ENCODE data around the gene TP53BP2. TPM values are rescaled to one million over a fixed set of nuclear protein-coding genes. Genes with fewer than 3 reads are reported as not detected.
"Not testable (repeated sequence)": the region's sequence is repeated elsewhere in the genome, so short reads cannot be mapped to it uniquely, and the experiment has no call there.

Gene TP53BP2
- total and polyA plus RNA-seq, 4 donors, result 3.9 to 26.8 (median 13.0) TPM

- TF ChIP-seq CTCF (IDR thresholded peaks at IDR 0.05; ENCODE audit: low read depth, low read length, missing input control), result peak; percentile 59
- TF ChIP-seq MAX (IDR thresholded peaks at IDR 0.05), result no peak
- TF ChIP-seq RAD21 (IDR thresholded peaks at IDR 0.05), result peak; percentile 90 to 94
- peaks cover 4 to 18% (median 15%) of the 10 kb centered on the region in 4 donors for H3K36me3 ChIP-seq (ENCODE audit: control insufficient read depth in 4 of 4, insufficient read depth in 3 of 4, low read depth in 1 of 4, low read length in 3 of 4)
- WGBS, result 35% methylated on average over 3 of the region's 3 CpGs
These were observed 34.1 kb downstream of the TP53BP2 start for GRCh38 chr1:223811634-223812101.

GRCh38 chr1:223810586-223810985 lies 35.2 kb downstream of the TP53BP2 start:
- no peak overlapping the region for H3K27ac ChIP-seq (ENCODE audit: low read depth in 1 of 2, low read length in 2 of 2)
- TF ChIP-seq SP1 (IDR thresholded peaks at IDR 0.05) (no peak), HNF4G (IDR thresholded peaks at IDR 0.05) (no peak), RAD21 (IDR thresholded peaks at IDR 0.05) (no peak), TAF1 (conservative IDR thresholded peaks at IDR 0.05) (no peak), FOXA1 (IDR thresholded peaks at IDR 0.05) (no peak), YY1 (IDR thresholded peaks at IDR 0.05) (no peak), HNF4A (conservative IDR thresholded peaks at IDR 0.05) (no peak), JUND (IDR thresholded peaks at IDR 0.05) (no peak), ATF3 (IDR thresholded peaks at IDR 0.05) (no peak), FOXA2 (IDR thresholded peaks at IDR 0.05) (no peak)
- no peak overlapping the region for H3K4me3 ChIP-seq (ENCODE audit: low read depth in 1 of 3, low read length in 3 of 3)
- peaks cover 4 to 26% (median 24%) of the 10 kb centered on the region in 4 donors for H3K36me3 ChIP-seq (ENCODE audit: control insufficient read depth in 4 of 4, insufficient read depth in 3 of 4, low read depth in 1 of 4, low read length in 3 of 4)
- WGBS, result 94% methylated on average over 2 of the region's 2 CpGs
- no peaks in the 10 kb centered on the region for H3K9me3 ChIP-seq (ENCODE audit: control insufficient read depth in 4 of 4, low read length in 3 of 4)
- DNase-seq (ENCODE audit: low spot score), result no peak
- no peaks in the 10 kb centered on the region for H3K27me3 ChIP-seq (ENCODE audit: control insufficient read depth in 4 of 4, insufficient read depth in 4 of 4, low read length in 3 of 4)
- no peak overlapping the region for H3K9ac ChIP-seq (ENCODE audit: low read depth in 1 of 2, low read length in 2 of 2)
- H3K4me1 ChIP-seq (ENCODE audit: control insufficient read depth in 4 of 4, insufficient read depth in 4 of 4, low read length in 3 of 4), result peaks cover 0 to 12% (median 11%) of the 10 kb centered on the region in 4 donors

More at GRCh38 chr1:223811634-223812101, 34.1 kb downstream of the TP53BP2 start:
- DNase-seq (ENCODE audit: low spot score), result no peak
- Histone ChIP-seq H3K4me1 (ENCODE audit: control insufficient read depth in 4 of 4, insufficient read depth in 4 of 4, low read length in 3 of 4) (peaks cover 0 to 15% (median 12%) of the 10 kb centered on the region in 4 donors), H3K27me3 (ENCODE audit: control insufficient read depth in 4 of 4, insufficient read depth in 4 of 4, low read length in 3 of 4) (no peaks in the 10 kb centered on the region), H3K9me3 (ENCODE audit: control insufficient read depth in 4 of 4, low read length in 3 of 4) (no peaks in the 10 kb centered on the region), H3K27ac (ENCODE audit: low read depth in 1 of 2, low read length in 2 of 2) (no peak overlapping the region), H3K9ac (ENCODE audit: low read depth in 1 of 2, low read length in 2 of 2) (no peak overlapping the region), H3K4me3 (ENCODE audit: low read depth in 1 of 3, low read length in 3 of 3) (no peak overlapping the region)

- not testable (repeated sequence) for H3K9me3 ChIP-seq (ENCODE audit: control insufficient read depth in 4 of 4, low read length in 3 of 4); DNase-seq (ENCODE audit: low spot score)
- 94% methylated on average over 4 of the region's 4 CpGs for WGBS
These were observed 35.8 kb downstream of the TP53BP2 start for GRCh38 chr1:223809905-223810304.

GRCh38 chr1:223803211-223803610 lies 42.5 kb downstream of the TP53BP2 start:
- H3K4me1 ChIP-seq (ENCODE audit: control insufficient read depth in 4 of 4, insufficient read depth in 4 of 4, low read length in 3 of 4), result peaks cover 0 to 13% (median 5%) of the 10 kb centered on the region in 4 donors
- H3K9me3 ChIP-seq (ENCODE audit: control insufficient read depth in 4 of 4, low read length in 3 of 4), result no peaks in the 10 kb centered on the region
- H3K4me3 ChIP-seq (ENCODE audit: low read depth in 1 of 3, low read length in 3 of 3), result no peak overlapping the region
- DNase-seq (ENCODE audit: low spot score), result no peak
- WGBS, result 97% methylated on average over 7 of the region's 7 CpGs
- H3K9ac ChIP-seq (ENCODE audit: low read depth in 1 of 2, low read length in 2 of 2), result no peak overlapping the region
- H3K36me3 ChIP-seq (ENCODE audit: control insufficient read depth in 4 of 4, insufficient read depth in 3 of 4, low read depth in 1 of 4, low read length in 3 of 4), result peaks cover 11 to 61% (median 48%) of the 10 kb centered on the region in 4 donors
- no peak overlapping the region for H3K27ac ChIP-seq (ENCODE audit: low read depth in 1 of 2, low read length in 2 of 2)
- H3K27me3 ChIP-seq (ENCODE audit: control insufficient read depth in 4 of 4, insufficient read depth in 4 of 4, low read length in 3 of 4), result no peaks in the 10 kb centered on the region
- TF ChIP-seq FOXA1 (IDR thresholded peaks at IDR 0.05), result no peak
- TF ChIP-seq CTCF (IDR thresholded peaks at IDR 0.05; ENCODE audit: low read depth, low read length, missing input control), result no peak
- TF ChIP-seq NR2F2 (IDR thresholded peaks at IDR 0.05), result no peak
- no peak for TF ChIP-seq RAD21 (IDR thresholded peaks at IDR 0.05)
- no peak for TF ChIP-seq FOXA2 (IDR thresholded peaks at IDR 0.05)
- no peak for TF ChIP-seq EGR1 (IDR thresholded peaks at IDR 0.05; ENCODE audit: low read depth in 2 of 2)
- no peak for TF ChIP-seq HNF4A (conservative IDR thresholded peaks at IDR 0.05)
- no peak for TF ChIP-seq TAF1 (conservative IDR thresholded peaks at IDR 0.05)
- TF ChIP-seq REST (IDR thresholded peaks at IDR 0.05), result no peak
- no peak for TF ChIP-seq MAX (IDR thresholded peaks at IDR 0.05)

More at GRCh38 chr1:223809905-223810304, 35.8 kb downstream of the TP53BP2 start:
- H3K27ac ChIP-seq (ENCODE audit: low read depth in 1 of 2, low read length in 2 of 2); H3K4me1 ChIP-seq (ENCODE audit: control insufficient read depth in 4 of 4, insufficient read depth in 4 of 4, low read length in 3 of 4); H3K27me3 ChIP-seq (ENCODE audit: control insufficient read depth in 4 of 4, insufficient read depth in 4 of 4, low read length in 3 of 4); H3K9ac ChIP-seq (ENCODE audit: low read depth in 1 of 2, low read length in 2 of 2); H3K4me3 ChIP-seq (ENCODE audit: low read depth in 1 of 3, low read length in 3 of 3): not testable (repeated sequence)
- H3K36me3 ChIP-seq (ENCODE audit: control insufficient read depth in 4 of 4, insufficient read depth in 3 of 4, low read depth in 1 of 4, low read length in 3 of 4), result peaks cover 5 to 33% (median 29%) of the 10 kb centered on the region in 4 donors

Data from liver (tissue), 9 donors.